HepG2 (cell line): ENCODE data around the gene RBBP8NL. TPM values are rescaled to one million over a fixed set of nuclear protein-coding genes. Genes with fewer than 3 reads are reported as not detected.

Experiments
- CREBL2 ChIP-seq: sonication (generic); formaldehyde crosslinking; IDR thresholded peaks from 2 replicates; pipeline ENCODE4 v1.8.1; 2023; ENCODE audit warnings: missing genetic modification reagents, mild to moderate bottlenecking, borderline replicate concordance
- FOSL2 ChIP-seq: sonication (generic); formaldehyde crosslinking; IDR thresholded peaks from 2 replicates; pipeline ENCODE4 v1.4.0; 2020; ENCODE audit warnings: missing genetic modification reagents
- GTF3A ChIP-seq: sonication (generic); formaldehyde crosslinking; conservative IDR thresholded peaks from 2 replicates; pipeline ENCODE4 v1.4.0; 2020; ENCODE audit warnings: mild to moderate bottlenecking, missing genetic modification reagents
- HINFP ChIP-seq: sonication (generic); formaldehyde crosslinking; IDR thresholded peaks from 2 replicates; pipeline ENCODE4 v1.4.0; 2020; ENCODE audit warnings: low read depth, mild to moderate bottlenecking, missing genetic modification reagents
- HNF1B ChIP-seq: sonication (generic); formaldehyde crosslinking; IDR thresholded peaks from 2 replicates; pipeline ENCODE4 v1.5.1; 2020; ENCODE audit warnings: mild to moderate bottlenecking, moderate library complexity, missing genetic modification reagents
- IKZF4 ChIP-seq: sonication (generic); formaldehyde crosslinking; IDR thresholded peaks from 2 replicates; pipeline ENCODE4 v1.5.1; 2020; ENCODE audit warnings: borderline replicate concordance, mild to moderate bottlenecking, low read depth, missing genetic modification reagents; ENCODE audit errors: not compliant biosample characterization
- MAFK ChIP-seq, 2 experiments: IDR thresholded peaks in 1 of 2; conservative IDR thresholded peaks in 1 of 2; 2 replicates each; pipeline ENCODE4 v1.6.1; 2011; ENCODE audit warnings: improper control_type of control experiment in 2 of 2, low read length in 2 of 2
- NONO ChIP-seq, 2 experiments: fragments of 450-650 bp in 1 of 2; sonication (generic) in 1 of 2; formaldehyde crosslinking in 1 of 2; IDR thresholded peaks in 1 of 2; conservative IDR thresholded peaks in 1 of 2; 2 replicates each; pipeline versions ENCODE4 v1.6.1 to v1.8.0; 2017 to 2022; ENCODE audit warnings: mild to moderate bottlenecking in 1 of 2, missing genetic modification reagents in 1 of 2, moderate library complexity in 1 of 2
- SRF ChIP-seq: IDR thresholded peaks from 2 replicates; pipeline ENCODE4 v1.6.1; 2011; ENCODE audit warnings: mild to moderate bottlenecking, low read depth, low read length, moderate library complexity
- TRAFD1 ChIP-seq: sonication (generic); formaldehyde crosslinking; IDR thresholded peaks from 2 replicates; pipeline ENCODE4 v1.5.1; 2020; ENCODE audit warnings: missing genetic modification reagents, mild to moderate bottlenecking, borderline replicate concordance
- ZBTB44 ChIP-seq: sonication (generic); formaldehyde crosslinking; IDR thresholded peaks from 2 replicates; pipeline ENCODE4 v1.4.0; 2020; ENCODE audit warnings: missing genetic modification reagents
- ZBTB49 ChIP-seq: sonication (generic); formaldehyde crosslinking; IDR thresholded peaks from 2 replicates; pipeline ENCODE4 v1.4.0; 2020; ENCODE audit warnings: missing genetic modification reagents, borderline replicate concordance
- ZKSCAN5 ChIP-seq: sonication (generic); formaldehyde crosslinking; IDR thresholded peaks from 2 replicates; pipeline ENCODE4 v1.5.1; 2020; ENCODE audit warnings: mild to moderate bottlenecking, missing genetic modification reagents
- ZNF326 ChIP-seq: sonication (generic); formaldehyde crosslinking; IDR thresholded peaks from 2 replicates; pipeline ENCODE4 v1.4.0; 2020; ENCODE audit warnings: missing genetic modification reagents, borderline replicate concordance
- ZNF354B ChIP-seq: sonication (generic); formaldehyde crosslinking; IDR thresholded peaks from 2 replicates; pipeline ENCODE4 v1.8.0; 2022; ENCODE audit warnings: mild to moderate bottlenecking, missing genetic modification reagents
- ZNF484 ChIP-seq: sonication (generic); formaldehyde crosslinking; IDR thresholded peaks from 2 replicates; pipeline ENCODE4 v1.5.1; 2020; ENCODE audit warnings: mild to moderate bottlenecking, low read depth, missing genetic modification reagents, borderline replicate concordance
- ZNF552 ChIP-seq: sonication (generic); formaldehyde crosslinking; IDR thresholded peaks from 2 replicates; pipeline ENCODE4 v1.9.0; 2022; ENCODE audit warnings: missing genetic modification reagents, mild to moderate bottlenecking, borderline replicate concordance
- polyA plus RNA-seq, 8 experiments: library from polyadenylated mRNA; depleted of rRNA in 3 of 8; stranded (reverse) in 7 of 8; unstranded in 1 of 8; fragments of >200 nt; fragmentation: Illumina TruSeq in 4 of 8; extraction: Trizol in 4 of 8; gene quantifications; 2 replicates each; pipeline versions ENCODE4 v1.2.1 to v1.2.3, GENCODE V29; 2011 to 2016; ENCODE audit warnings: low read depth in 4 of 8, missing spikeins in 1 of 8, mixed read lengths in 1 of 8; ENCODE audit not compliant: insufficient read depth in 1 of 8
- total RNA-seq, 5 experiments: library from RNA; depleted of rRNA; stranded (reverse); fragments of >200 nt; fragmentation: Illumina TruSeq; extraction: Trizol; gene quantifications; 2 replicates each; pipeline ENCODE4 v1.2.3, GENCODE V29; 2016; ENCODE audit warnings: low read depth in 1 of 5

Gene RBBP8NL
- total and polyA plus RNA-seq, 2 of the 13 experiments (the other 11 are each of a cell fraction or from before 2014, with no cell fraction given), result 0.69 to 0.86 TPM

- TF ChIP-seq HNF1B (CRISPR knock-in tag) (no peak), ZKSCAN5 (peak; percentile 58; the same call in 1 of the 2 replicates), FOSL2 (CRISPR knock-in tag) (no peak), HINFP (no peak), ZNF484 (no peak), ZNF354B (CRISPR knock-in tag) (0 out of 2 replicates have a peak, but pooled peaks have one; percentile 12), GTF3A (CRISPR knock-in tag) (no peak; the same call in 1 of the 2 replicates), IKZF4 (peak; percentile 25), SRF (no peak), CREBL2 (no peak; the same call in 1 of the 2 replicates), ZNF552 (no peak), ZBTB44 (no peak), ZNF326 (CRISPR knock-in tag) (no peak), MAFK (conservative IDR thresholded peaks at IDR 0.05 in 1 of 2, IDR thresholded peaks at IDR 0.05 in 1 of 2; ENCODE audit: low read length in 2 of 2) (no peak), NONO (IDR thresholded peaks at IDR 0.05) (no peak), NONO (CRISPR knock-in tag; conservative IDR thresholded peaks at IDR 0.05) (peak; percentile 78), TRAFD1 (CRISPR knock-in tag) (no peak), ZBTB49 (no peak)
Measured at GRCh38 chr20:62368392-62368975, 58.9 kb downstream of the RBBP8NL start (continued).
